Neural progenitor cell (in vitro differentiated cells): Measurements from ENCODE around the gene TCTN1.

Source experiments
- EZH2 ChIP-seq: fragments of 200-600 bp; sonication (generic); IDR thresholded peaks from 2 replicates; pipeline ENCODE4 v1.6.1; 2017; ENCODE audit warnings: antibody characterized with exemption, mild to moderate bottlenecking, moderate library complexity
- TF ChIP-seq, protein P1 (sequence below): fragments of 200-600 bp; sonication (generic); IDR thresholded peaks from 2 replicates; pipeline ENCODE4 v1.5.1; 2017; ENCODE audit warnings: antibody characterized with exemption, mild to moderate bottlenecking

DNA sequence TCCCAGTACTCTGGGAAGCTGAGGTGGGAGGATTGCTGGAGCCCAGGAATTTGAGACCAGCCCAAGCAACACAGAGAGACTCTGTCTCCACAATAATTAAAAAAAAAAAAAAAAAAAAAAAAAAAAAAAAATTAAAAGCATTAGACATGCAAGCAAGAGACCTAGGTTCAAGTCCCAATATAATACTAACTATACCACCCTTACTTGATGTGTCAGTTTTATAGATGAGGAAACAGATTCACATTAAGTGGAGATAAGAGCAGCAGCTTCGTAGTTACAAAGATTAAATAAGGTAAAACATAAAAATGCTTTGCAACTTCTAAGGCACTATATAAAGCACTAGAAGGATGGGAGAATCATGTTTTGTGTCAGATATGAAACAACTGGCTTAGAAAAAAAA, 39.9 kb upstream of the TCTN1 start:
- TF ChIP-seq, protein P1, sequence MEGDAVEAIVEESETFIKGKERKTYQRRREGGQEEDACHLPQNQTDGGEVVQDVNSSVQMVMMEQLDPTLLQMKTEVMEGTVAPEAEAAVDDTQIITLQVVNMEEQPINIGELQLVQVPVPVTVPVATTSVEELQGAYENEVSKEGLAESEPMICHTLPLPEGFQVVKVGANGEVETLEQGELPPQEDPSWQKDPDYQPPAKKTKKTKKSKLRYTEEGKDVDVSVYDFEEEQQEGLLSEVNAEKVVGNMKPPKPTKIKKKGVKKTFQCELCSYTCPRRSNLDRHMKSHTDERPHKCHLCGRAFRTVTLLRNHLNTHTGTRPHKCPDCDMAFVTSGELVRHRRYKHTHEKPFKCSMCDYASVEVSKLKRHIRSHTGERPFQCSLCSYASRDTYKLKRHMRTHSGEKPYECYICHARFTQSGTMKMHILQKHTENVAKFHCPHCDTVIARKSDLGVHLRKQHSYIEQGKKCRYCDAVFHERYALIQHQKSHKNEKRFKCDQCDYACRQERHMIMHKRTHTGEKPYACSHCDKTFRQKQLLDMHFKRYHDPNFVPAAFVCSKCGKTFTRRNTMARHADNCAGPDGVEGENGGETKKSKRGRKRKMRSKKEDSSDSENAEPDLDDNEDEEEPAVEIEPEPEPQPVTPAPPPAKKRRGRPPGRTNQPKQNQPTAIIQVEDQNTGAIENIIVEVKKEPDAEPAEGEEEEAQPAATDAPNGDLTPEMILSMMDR = no peak
- TF ChIP-seq EZH2 = no peak
